ENCODE data around the gene PLXNA2. TPM values are rescaled to one million over a fixed set of nuclear protein-coding genes. Genes with fewer than 3 reads are reported as not detected.

PLXNA2 gene
- total RNA-seq, 1 donor from 2014 or later = 17.7 TPM

- H2AFZ ChIP-seq (ENCODE audit: low read depth, low read length) = no peak overlapping the region
- no peaks in the 10 kb centered on the region for H3K9me3 ChIP-seq (ENCODE audit: insufficient read depth, low read depth, low read length)
- H3K4me1 ChIP-seq (ENCODE audit: insufficient read depth, low read length) = peaks cover 27% of the 10 kb centered on the region
- Mint-ChIP-seq H3K9me3 (ENCODE audit: unreplicated experiment) (no peaks in the 10 kb centered on the region), H3K36me3 (ENCODE audit: low read depth, unreplicated experiment) (peaks cover 3% of the 10 kb centered on the region), H3K4me3 (ENCODE audit: unreplicated experiment) (no peak overlapping the region), H3K27ac (ENCODE audit: unreplicated experiment) (no peak overlapping the region), H3K27me3 (ENCODE audit: low read depth, unreplicated experiment) (peaks cover 20% of the 10 kb centered on the region), H3K4me1 (ENCODE audit: low read depth, unreplicated experiment) (peaks cover 22% of the 10 kb centered on the region)
- FAIRE-seq = no peak
- no peak overlapping the region for H3K27ac ChIP-seq (ENCODE audit: low read depth, low read length)
- H4K20me1 ChIP-seq (ENCODE audit: insufficient read depth, low read length) = no peaks in the 10 kb centered on the region
- TF ChIP-seq CTCF (IDR thresholded peaks at IDR 0.05; ENCODE audit: insufficient read depth, low read depth, low read length) = no peak
- TF ChIP-seq EZH2 (IDR thresholded peaks at IDR 0.05; ENCODE audit: insufficient read depth, low read length) = no peak
- no peak for DNase-seq (ENCODE audit: low read depth)
- H3K4me3 ChIP-seq (ENCODE audit: insufficient read depth, low read depth, low read length) = no peak overlapping the region
- no peaks in the 10 kb centered on the region for H3K36me3 ChIP-seq (ENCODE audit: insufficient read depth, low read length)
- H3K4me2 ChIP-seq (ENCODE audit: low read length) = no peak overlapping the region
- H3K27me3 ChIP-seq (ENCODE audit: insufficient read depth, low read length) = no peaks in the 10 kb centered on the region
- no peak overlapping the region for H3K9ac ChIP-seq (ENCODE audit: low read length)
- no peaks in the 10 kb centered on the region for H3K79me2 ChIP-seq (ENCODE audit: insufficient read depth, low read length)
These were observed 140.3 kb downstream of the PLXNA2 start for GRCh38 chr1:208103597-208104513.

- Histone ChIP-seq H3K36me3 (ENCODE audit: insufficient read depth, low read length) (no peaks in the 10 kb centered on the region), H4K20me1 (ENCODE audit: insufficient read depth, low read length) (no peaks in the 10 kb centered on the region), H2AFZ (ENCODE audit: low read depth, low read length) (no peak overlapping the region), H3K27me3 (ENCODE audit: insufficient read depth, low read length) (no peaks in the 10 kb centered on the region), H3K4me2 (ENCODE audit: low read length) (no peak overlapping the region), H3K9ac (ENCODE audit: low read length) (no peak overlapping the region), H3K79me2 (ENCODE audit: insufficient read depth, low read length) (no peaks in the 10 kb centered on the region), H3K4me1 (ENCODE audit: insufficient read depth, low read length) (peaks cover 17% of the 10 kb centered on the region), H3K27ac (ENCODE audit: low read depth, low read length) (no peak overlapping the region), H3K4me3 (ENCODE audit: insufficient read depth, low read depth, low read length) (no peak overlapping the region), H3K9me3 (ENCODE audit: insufficient read depth, low read depth, low read length) (no peaks in the 10 kb centered on the region)
- Mint-ChIP-seq H3K4me1 (ENCODE audit: low read depth, unreplicated experiment) (peaks cover 15% of the 10 kb centered on the region), H3K36me3 (ENCODE audit: low read depth, unreplicated experiment) (peaks cover 10% of the 10 kb centered on the region), H3K27ac (ENCODE audit: unreplicated experiment) (no peak overlapping the region), H3K27me3 (ENCODE audit: low read depth, unreplicated experiment) (peaks cover 20% of the 10 kb centered on the region), H3K4me3 (ENCODE audit: unreplicated experiment) (no peak overlapping the region), H3K9me3 (ENCODE audit: unreplicated experiment) (no peaks in the 10 kb centered on the region)
- FAIRE-seq = no peak
- TF ChIP-seq CTCF (IDR thresholded peaks at IDR 0.05; ENCODE audit: insufficient read depth, low read depth, low read length) (no peak), EZH2 (IDR thresholded peaks at IDR 0.05; ENCODE audit: insufficient read depth, low read length) (no peak)
- peak; percentile 31 for DNase-seq (ENCODE audit: low read depth)
These were observed 142.3 kb downstream of the PLXNA2 start for GRCh38 chr1:208101661-208102431.

All from astrocyte (in vitro differentiated cells and primary cell).